GM12864 (cell line): ENCODE results near the gene CACNA1D.
"Not testable (repeated sequence)": the region's sequence is repeated elsewhere in the genome, so short reads cannot be mapped to it uniquely, and the experiment has no call there.

ENCODE experiments used
- DNase-seq: peaks from one replicate; pipeline ENCODE4 v3.0.0-alpha.2; 2011; ENCODE audit warnings: low read depth
- H3K4me3 ChIP-seq: 2 replicates; pipeline ENCODE4 v1.5.1; 2011; ENCODE audit warnings: mild to moderate bottlenecking, low read depth, low read length, control low read depth
- CTCF ChIP-seq: IDR thresholded peaks from 2 replicates; pipeline ENCODE4 v1.5.1; 2011; ENCODE audit warnings: low read depth, mild to moderate bottlenecking, moderate library complexity, low read length, control low read depth, inconsistent platforms; ENCODE audit errors: missing control alignments

Gene CACNA1D

DNA sequence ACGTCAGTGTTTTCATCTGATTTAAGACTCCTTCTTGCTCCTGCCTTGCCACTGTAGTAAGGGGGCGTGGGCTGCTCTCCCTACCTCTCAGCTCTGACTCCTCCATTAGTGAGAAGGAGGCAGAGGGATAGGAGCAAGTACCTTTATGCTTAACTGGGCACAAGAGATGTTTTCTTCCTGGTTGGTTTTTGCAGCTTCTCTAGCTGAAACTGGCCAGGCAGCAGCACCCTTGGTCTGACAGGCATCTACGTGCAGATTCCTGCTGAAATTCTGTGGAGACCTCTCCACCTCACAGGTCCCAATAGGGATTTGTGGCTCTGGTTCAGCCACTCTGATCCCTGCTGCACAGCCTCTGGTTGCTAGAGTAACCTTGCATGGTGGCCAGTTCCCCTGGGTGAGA, 132.5 kb downstream of the CACNA1D start:
- DNase-seq, result no peak
- H3K4me3 ChIP-seq, result no peak overlapping the region
- no peak for TF ChIP-seq CTCF

GRCh38 chr3:53628536-53629401, 134.4 kb downstream of the CACNA1D start:
- no peak for TF ChIP-seq CTCF
- no peak for DNase-seq

GRCh38 chr3:53629402-53629723, 135.0 kb downstream of the CACNA1D start:
- DNase-seq, result no peak
- no peak for TF ChIP-seq CTCF
- H3K4me3 ChIP-seq, result no peak overlapping the region

More at GRCh38 chr3:53628536-53629401, 134.4 kb downstream of the CACNA1D start:
- H3K4me3 ChIP-seq, result no peak overlapping the region

- H3K4me3 ChIP-seq, result no peak overlapping the region
- DNase-seq, result no peak
- no peak for TF ChIP-seq CTCF
Measured at GRCh38 chr3:53630547-53630946, 136.1 kb downstream of the CACNA1D start.

- no peak for TF ChIP-seq CTCF
- DNase-seq, result no peak
Measured at GRCh38 chr3:53633197-53633787, 138.9 kb downstream of the CACNA1D start.

GRCh38 chr3:53635041-53635440, 140.6 kb downstream of the CACNA1D start:
- H3K4me3 ChIP-seq, result no peak overlapping the region
- no peak for TF ChIP-seq CTCF
- DNase-seq, result no peak

More at GRCh38 chr3:53633197-53633787, 138.9 kb downstream of the CACNA1D start:
- no peak overlapping the region for H3K4me3 ChIP-seq

- H3K4me3 ChIP-seq, DNase-seq: not testable (repeated sequence)
Measured at GRCh38 chr3:53638806-53639205, 144.4 kb downstream of the CACNA1D start.
